Upper lobe of left lung (tissue), 4 donors: ENCODE results near the gene NAGS.

Experiments used
- POLR2A ChIP-seq, 4 donors: fragments of 450-650 bp; IDR thresholded peaks; one replicate each; pipeline ENCODE4 v1.5.1; 2016 to 2017; ENCODE audit warnings: antibody characterized with exemption in 4 of 4, mild to moderate bottlenecking in 2 of 4
- POLR2AphosphoS5 ChIP-seq, 2 donors: sonication (generic); formaldehyde crosslinking; IDR thresholded peaks; one replicate each; pipeline ENCODE4 v1.5.1; 2017; ENCODE audit warnings: antibody characterized with exemption in 2 of 2
- TF ChIP-seq, protein P1 (sequence below), 6 experiments: fragments of 450-650 bp in 4 of 6; fragments of 200-600 bp in 2 of 6; sonication (generic) in 2 of 6; IDR thresholded peaks; one replicate each; pipeline ENCODE4 v1.5.1; 2016 to 2019; ENCODE audit warnings: antibody characterized with exemption in 6 of 6

GRCh38 chr17:43958748-43959352 is 45.6 kb upstream of the NAGS start:
- TF ChIP-seq, protein P1, sequence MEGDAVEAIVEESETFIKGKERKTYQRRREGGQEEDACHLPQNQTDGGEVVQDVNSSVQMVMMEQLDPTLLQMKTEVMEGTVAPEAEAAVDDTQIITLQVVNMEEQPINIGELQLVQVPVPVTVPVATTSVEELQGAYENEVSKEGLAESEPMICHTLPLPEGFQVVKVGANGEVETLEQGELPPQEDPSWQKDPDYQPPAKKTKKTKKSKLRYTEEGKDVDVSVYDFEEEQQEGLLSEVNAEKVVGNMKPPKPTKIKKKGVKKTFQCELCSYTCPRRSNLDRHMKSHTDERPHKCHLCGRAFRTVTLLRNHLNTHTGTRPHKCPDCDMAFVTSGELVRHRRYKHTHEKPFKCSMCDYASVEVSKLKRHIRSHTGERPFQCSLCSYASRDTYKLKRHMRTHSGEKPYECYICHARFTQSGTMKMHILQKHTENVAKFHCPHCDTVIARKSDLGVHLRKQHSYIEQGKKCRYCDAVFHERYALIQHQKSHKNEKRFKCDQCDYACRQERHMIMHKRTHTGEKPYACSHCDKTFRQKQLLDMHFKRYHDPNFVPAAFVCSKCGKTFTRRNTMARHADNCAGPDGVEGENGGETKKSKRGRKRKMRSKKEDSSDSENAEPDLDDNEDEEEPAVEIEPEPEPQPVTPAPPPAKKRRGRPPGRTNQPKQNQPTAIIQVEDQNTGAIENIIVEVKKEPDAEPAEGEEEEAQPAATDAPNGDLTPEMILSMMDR (IDR thresholded peaks at IDR 0.05): no peak
- TF ChIP-seq POLR2A (IDR thresholded peaks at IDR 0.05) (no peak), POLR2AphosphoS5 (IDR thresholded peaks at IDR 0.05) (no peak)
